Esophagus mucosa (tissue), 1 donor: ENCODE measurements around the gene KRT28. TPM values are rescaled to one million over a fixed set of nuclear protein-coding genes. Genes with fewer than 3 reads are reported as not detected.
"Not testable (repeated sequence)": the region's sequence is repeated elsewhere in the genome, so short reads cannot be mapped to it uniquely, and the experiment has no call there.

Experiments
- ATAC-seq: fragments of 200-7000 bp; cut with Tn5 transposase; one replicate; pipeline ENCODE4 v1.9.1; 2020
- total RNA-seq: library from RNA; stranded (reverse); gene quantifications from one replicate; pipeline ENCODE4 v1.2.4, GENCODE V29; 2023
- donor health status: DM: yes; HTN: yes; CAD: no.

The KRT28 gene
- total RNA-seq, 1 donor from 2014 or later, result not detected

- peak; percentile 55 for ATAC-seq
These were observed 21.3 kb downstream of the KRT28 start for GRCh38 chr17:40778461-40778860.

- ATAC-seq, result no peak
These were observed 21.8 kb downstream of the KRT28 start for GRCh38 chr17:40777971-40778370.

DNA sequence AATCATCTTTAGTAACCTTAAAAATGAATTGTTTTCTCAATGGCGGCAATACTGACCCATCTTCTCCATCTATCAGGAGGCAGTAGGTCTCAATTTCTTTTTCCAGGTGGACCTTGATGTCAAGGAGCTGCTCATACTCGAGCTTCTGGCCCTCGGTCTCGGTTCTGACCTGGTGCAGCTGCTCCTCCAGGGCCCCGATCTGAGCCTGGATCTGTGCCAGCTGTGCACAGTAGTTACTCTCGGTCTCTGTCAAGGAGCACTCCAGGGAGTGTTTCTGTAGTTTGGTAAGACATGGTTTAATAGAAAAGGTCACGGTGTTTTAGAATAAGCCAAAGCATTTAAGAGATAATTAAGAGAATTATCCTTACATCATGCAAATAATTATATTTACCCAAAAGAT is 22.3 kb downstream of the KRT28 start:
- no peak for ATAC-seq

GRCh38 chr17:40775945-40776344 is 23.8 kb downstream of the KRT28 start:
- ATAC-seq, result no peak

GRCh38 chr17:40772101-40772500 is 27.7 kb downstream of the KRT28 start, which contains the start of gene KRT26:
Gene KRT26 (minus strand): TSS chr17:40772201. CDS start chr17:40772113, 88 bp downstream.
- no peak for ATAC-seq

DNA sequence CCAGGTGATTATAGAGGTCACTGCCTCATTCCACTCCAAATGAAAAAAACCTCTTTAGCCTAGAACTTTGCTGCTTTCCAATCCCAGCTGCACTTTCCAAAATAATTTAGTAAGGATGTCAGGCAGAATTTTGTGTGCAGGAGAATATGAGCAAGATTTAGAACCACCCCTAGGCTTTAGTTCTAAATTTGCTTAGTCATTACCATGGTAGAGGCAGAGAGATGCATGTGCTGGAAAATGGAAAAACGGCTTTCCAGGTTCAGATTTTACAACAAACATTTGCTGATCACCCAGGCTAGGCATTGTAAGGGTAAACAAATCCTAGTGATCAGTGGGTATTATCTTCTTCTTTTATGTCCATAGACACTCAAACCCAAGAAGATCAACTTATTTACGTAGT is 34.1 kb downstream of the KRT28 start:
- no peak for ATAC-seq

DNA sequence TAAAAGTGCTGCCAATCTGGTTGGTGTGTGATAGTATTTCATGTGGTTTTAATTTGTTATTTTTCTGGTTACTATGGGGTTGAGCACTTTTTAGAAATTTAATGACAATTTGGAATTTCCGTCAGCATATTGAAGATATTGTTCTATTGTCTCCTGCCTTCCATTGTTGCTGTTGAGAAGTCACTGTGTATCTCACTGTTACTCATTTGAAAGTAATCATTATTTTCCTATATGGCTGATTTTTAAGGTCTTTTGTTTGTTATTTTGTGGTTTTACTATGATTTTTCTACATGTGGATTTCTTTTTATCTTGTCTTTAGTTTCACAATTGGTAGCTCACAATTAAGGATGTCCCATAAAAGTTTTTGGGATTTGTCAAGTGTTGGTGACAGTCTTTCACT is 36.0 kb downstream of the KRT28 start:
- no peak for ATAC-seq

DNA sequence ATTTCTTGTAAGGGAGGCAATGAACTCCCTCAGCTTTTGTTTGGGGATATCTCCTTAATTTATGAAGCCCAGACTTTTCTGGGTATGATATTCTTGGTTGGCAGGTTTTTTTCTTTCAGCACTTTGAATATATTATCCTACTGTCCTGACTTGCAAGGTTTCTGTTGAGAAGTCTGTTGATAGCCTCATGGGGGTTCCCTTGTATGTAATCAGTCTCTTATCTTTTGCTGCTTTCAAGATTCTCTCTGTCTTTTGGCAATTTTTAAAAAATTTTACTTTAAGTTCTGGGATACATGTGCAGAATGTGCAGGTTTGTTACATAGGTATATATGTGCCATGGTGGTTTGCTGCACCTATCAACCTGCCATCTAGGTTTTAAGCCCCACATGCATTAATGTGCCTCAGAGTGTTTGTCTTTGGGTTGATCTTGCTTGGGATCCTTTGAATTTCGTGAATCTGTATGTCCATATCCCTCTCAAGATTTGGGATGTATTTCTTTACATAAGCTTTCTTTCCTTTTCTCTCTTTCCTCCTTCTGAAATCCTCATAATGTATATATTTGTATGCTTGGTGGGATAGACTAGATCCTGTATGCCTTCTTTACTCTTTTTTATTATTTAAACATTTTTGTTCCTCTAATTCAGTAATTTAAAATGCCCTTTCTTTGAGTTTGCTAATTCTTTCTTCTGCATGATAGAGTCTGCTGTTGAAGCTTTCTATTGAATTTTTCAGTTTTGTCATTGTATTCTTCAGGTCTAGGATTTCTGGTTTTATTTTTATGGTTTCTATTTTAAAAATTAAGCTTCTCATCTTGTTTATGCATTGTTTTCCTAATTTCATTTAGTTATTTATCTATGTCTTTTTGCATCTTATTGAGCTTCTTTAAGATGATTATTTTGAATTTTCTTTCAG is 39.4 kb downstream of the KRT28 start:
- no peak for ATAC-seq

DNA sequence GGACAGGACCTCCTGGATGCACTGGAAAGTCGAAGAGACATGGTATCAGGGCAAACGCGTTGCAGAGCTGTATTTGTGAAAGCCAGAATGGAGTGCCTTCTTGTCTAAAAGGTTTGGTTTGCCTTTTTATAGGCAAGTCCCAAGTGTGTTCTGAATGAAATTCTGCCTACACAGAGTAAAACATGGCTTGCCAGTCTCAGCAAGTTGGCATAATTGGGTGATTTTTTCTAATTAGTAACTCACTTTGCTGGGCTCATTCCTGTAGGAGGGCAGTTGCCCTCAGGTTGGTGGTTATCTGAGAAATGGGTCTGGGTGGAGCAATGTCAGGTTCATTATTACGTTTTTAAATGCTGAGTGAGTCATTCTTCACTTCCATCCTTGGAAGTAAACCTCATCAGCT is 44.5 kb downstream of the KRT28 start, which contains the start of gene KRT25:
TSS of gene KRT25 (minus strand) at position 101 of the 400 bp plus-strand sequence. CDS start at position 41, 60 bp downstream.
- no peak for ATAC-seq

DNA sequence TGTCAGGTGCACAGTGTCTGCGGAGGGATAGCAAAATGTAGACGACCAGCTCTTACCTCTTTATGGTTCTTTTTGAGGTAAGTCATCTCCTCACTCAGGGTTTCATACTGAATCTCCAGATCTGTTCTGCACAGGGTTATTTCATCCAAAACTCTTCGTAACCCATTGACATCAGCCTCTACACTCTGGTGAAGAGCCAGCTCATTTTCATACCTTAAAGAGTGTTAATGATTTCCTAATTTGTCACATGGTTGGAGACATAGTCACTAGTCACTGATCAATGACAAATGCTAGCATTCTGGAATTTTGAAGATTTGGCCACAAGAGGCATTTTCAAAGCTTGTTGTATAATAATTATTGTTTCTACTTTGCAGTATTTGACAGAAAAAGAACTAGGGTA is 46.0 kb downstream of the KRT28 start:
- no peak for ATAC-seq

GRCh38 chr17:40751065-40751464 is 48.7 kb downstream of the KRT28 start:
- no peak for ATAC-seq

DNA sequence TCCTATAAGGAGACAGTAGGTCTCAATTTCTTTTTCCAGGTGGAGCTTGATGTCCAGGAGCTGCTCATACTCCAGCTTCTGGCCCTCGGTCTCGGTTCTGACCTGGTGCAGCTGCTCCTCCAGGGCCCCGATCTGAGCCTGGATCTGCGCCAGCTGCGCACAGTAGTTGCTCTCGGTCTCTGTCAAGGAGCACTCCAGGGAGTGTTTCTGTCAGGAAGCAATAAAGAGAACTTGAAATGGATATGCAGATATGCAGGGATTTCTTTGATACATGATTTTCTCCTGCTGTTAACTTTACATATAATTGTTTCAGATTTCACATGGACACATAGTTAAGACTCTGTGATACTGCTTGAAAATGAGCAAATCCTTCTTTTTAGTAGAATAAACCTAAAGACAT is 49.4 kb downstream of the KRT28 start:
- ATAC-seq, result no peak

DNA sequence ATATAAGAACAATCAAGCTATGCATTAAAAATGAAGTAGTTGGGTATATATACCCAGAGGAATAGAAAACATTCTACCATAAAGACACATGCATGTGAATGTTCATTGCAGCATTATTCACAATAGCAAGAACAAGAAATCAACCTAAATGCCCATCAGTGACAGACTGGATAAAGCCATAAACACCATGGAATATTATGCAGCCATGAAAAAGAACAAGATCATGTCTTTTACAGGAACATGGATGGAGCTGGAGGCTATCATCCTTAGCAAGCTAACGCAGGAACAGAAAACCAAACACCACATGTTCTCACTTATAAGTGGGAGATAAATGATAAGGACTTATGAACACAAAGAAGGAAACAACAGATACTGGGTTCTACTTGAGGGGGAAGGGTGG is 51.1 kb downstream of the KRT28 start:
- not testable (repeated sequence) for ATAC-seq

Other genes starting within 250 kb of the KRT28 start
- 0.48 TPM for gene CCR7, start 234.5 kb downstream of the KRT28 start, total RNA-seq
- gene SMARCE1, start 152.1 kb downstream of the KRT28 start, total RNA-seq, result 51.7 TPM
- gene KRT222, start 134.8 kb downstream of the KRT28 start, total RNA-seq, result 0.20 TPM
- 10.0 TPM for gene KRT24, start 96.2 kb downstream of the KRT28 start, total RNA-seq
- not detected for gene KRT25, start 44.6 kb downstream of the KRT28 start, total RNA-seq
- not detected for gene KRT26, start 27.8 kb downstream of the KRT28 start, total RNA-seq
- not detected for gene KRT27, start 17.4 kb downstream of the KRT28 start, total RNA-seq
- 50.3 TPM for gene KRT10, start 22.7 kb upstream of the KRT28 start, total RNA-seq
- gene KRT12, start 67.3 kb upstream of the KRT28 start, total RNA-seq, result not detected
- 0.20 TPM for gene KRT20, start 85.3 kb upstream of the KRT28 start, total RNA-seq
- 3.1 TPM for gene KRT23, start 137.7 kb upstream of the KRT28 start, total RNA-seq
- not detected for gene KRT39, start 167.0 kb upstream of the KRT28 start, total RNA-seq
- gene KRT40, start 184.4 kb upstream of the KRT28 start, total RNA-seq, result not detected
- not detected for gene KRTAP3-3, start 194.2 kb upstream of the KRT28 start, total RNA-seq
- not detected for gene KRTAP3-2, start 199.9 kb upstream of the KRT28 start, total RNA-seq
- not detected for gene KRTAP3-1, start 209.2 kb upstream of the KRT28 start, total RNA-seq
- gene KRTAP1-5, start 227.2 kb upstream of the KRT28 start, total RNA-seq, result not detected
- not detected for gene KRTAP1-4, start 230.2 kb upstream of the KRT28 start, total RNA-seq
- gene KRTAP1-3, start 234.9 kb upstream of the KRT28 start, total RNA-seq, result not detected
- not detected for gene KRTAP1-1, start 241.5 kb upstream of the KRT28 start, total RNA-seq
- gene KRTAP2-1, start 247.4 kb upstream of the KRT28 start, total RNA-seq, result not detected